HL-60 (cell line): Measurements from ENCODE around the gene CCL17.
"Not testable (repeated sequence)": the region's sequence is repeated elsewhere in the genome, so short reads cannot be mapped to it uniquely, and the experiment has no call there.

Experiments
- DNase-seq, 2 experiments: peaks; one replicate each; pipeline ENCODE4 v3.0.0-alpha.2; 2010 to 2020; ENCODE audit warnings: low read depth in 1 of 2, low spot score in 1 of 2
- H3K27ac ChIP-seq: fragments of 250-450 bp; sonication (Bioruptor Pico); replicated peaks from 2 replicates; pipeline ENCODE4 v1.5.1; 2020; ENCODE audit warnings: mild to moderate bottlenecking, moderate library complexity
- H3K27me3 ChIP-seq: fragments of 250-450 bp; sonication (Bioruptor Pico); 2 replicates; pipeline ENCODE4 v1.5.1; 2021; ENCODE audit warnings: mild to moderate bottlenecking, moderate library complexity; ENCODE audit not compliant: insufficient read depth, poor library complexity, severe bottlenecking
- H3K4me3 ChIP-seq: replicated peaks from 2 replicates; pipeline ENCODE4 v1.5.1; 2011; ENCODE audit warnings: mild to moderate bottlenecking, control low read depth, low read length; ENCODE audit not compliant: insufficient read depth
- GABPA ChIP-seq: IDR thresholded peaks from 2 replicates; pipeline ENCODE4 v1.6.1; 2012; ENCODE audit warnings: low read depth
- POLR2AphosphoS5 ChIP-seq: IDR thresholded peaks from 2 replicates; pipeline ENCODE4 v1.6.1; 2012; ENCODE audit warnings: low read depth
- SPI1 ChIP-seq: IDR thresholded peaks from 2 replicates; pipeline ENCODE4 v1.6.1; 2012; ENCODE audit warnings: low read depth, mild to moderate bottlenecking, borderline replicate concordance
- TF ChIP-seq, protein P1 (sequence below): IDR thresholded peaks from 2 replicates; pipeline ENCODE4 v1.6.1; 2012; ENCODE audit warnings: low read depth; ENCODE audit not compliant: insufficient replicate concordance
- TF ChIP-seq, protein P2 (sequence below): IDR thresholded peaks from one replicate; pipeline ENCODE4 v1.5.1; 2011; ENCODE audit warnings: low read length, control low read depth, inconsistent platforms; ENCODE audit not compliant: insufficient read depth

Gene CCL17

DNA sequence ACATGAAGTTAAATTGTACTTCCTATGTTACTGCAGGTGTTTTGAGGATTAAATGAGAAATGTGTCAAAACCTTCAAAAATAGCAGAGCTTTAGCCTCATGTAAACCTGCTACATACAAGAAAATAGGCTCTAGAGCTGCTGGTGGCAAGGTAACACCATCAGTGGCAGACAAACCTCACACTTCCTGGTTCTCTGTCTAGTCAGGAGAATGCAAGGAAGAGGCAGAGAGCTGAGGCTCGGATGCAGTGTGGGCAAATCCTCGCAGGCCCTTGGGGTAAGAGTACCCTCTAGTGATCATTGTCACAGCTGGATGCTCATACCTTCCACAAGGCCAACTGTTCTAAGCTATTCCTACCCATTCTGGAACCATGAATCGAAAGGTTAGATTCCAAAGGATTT, 28.4 kb downstream of the CCL17 start:
- TF ChIP-seq, protein P1, sequence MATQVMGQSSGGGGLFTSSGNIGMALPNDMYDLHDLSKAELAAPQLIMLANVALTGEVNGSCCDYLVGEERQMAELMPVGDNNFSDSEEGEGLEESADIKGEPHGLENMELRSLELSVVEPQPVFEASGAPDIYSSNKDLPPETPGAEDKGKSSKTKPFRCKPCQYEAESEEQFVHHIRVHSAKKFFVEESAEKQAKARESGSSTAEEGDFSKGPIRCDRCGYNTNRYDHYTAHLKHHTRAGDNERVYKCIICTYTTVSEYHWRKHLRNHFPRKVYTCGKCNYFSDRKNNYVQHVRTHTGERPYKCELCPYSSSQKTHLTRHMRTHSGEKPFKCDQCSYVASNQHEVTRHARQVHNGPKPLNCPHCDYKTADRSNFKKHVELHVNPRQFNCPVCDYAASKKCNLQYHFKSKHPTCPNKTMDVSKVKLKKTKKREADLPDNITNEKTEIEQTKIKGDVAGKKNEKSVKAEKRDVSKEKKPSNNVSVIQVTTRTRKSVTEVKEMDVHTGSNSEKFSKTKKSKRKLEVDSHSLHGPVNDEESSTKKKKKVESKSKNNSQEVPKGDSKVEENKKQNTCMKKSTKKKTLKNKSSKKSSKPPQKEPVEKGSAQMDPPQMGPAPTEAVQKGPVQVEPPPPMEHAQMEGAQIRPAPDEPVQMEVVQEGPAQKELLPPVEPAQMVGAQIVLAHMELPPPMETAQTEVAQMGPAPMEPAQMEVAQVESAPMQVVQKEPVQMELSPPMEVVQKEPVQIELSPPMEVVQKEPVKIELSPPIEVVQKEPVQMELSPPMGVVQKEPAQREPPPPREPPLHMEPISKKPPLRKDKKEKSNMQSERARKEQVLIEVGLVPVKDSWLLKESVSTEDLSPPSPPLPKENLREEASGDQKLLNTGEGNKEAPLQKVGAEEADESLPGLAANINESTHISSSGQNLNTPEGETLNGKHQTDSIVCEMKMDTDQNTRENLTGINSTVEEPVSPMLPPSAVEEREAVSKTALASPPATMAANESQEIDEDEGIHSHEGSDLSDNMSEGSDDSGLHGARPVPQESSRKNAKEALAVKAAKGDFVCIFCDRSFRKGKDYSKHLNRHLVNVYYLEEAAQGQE, result no peak
- TF ChIP-seq, protein P2, sequence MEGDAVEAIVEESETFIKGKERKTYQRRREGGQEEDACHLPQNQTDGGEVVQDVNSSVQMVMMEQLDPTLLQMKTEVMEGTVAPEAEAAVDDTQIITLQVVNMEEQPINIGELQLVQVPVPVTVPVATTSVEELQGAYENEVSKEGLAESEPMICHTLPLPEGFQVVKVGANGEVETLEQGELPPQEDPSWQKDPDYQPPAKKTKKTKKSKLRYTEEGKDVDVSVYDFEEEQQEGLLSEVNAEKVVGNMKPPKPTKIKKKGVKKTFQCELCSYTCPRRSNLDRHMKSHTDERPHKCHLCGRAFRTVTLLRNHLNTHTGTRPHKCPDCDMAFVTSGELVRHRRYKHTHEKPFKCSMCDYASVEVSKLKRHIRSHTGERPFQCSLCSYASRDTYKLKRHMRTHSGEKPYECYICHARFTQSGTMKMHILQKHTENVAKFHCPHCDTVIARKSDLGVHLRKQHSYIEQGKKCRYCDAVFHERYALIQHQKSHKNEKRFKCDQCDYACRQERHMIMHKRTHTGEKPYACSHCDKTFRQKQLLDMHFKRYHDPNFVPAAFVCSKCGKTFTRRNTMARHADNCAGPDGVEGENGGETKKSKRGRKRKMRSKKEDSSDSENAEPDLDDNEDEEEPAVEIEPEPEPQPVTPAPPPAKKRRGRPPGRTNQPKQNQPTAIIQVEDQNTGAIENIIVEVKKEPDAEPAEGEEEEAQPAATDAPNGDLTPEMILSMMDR, result no peak
- Histone ChIP-seq H3K27me3 (no peaks in the 10 kb centered on the region), H3K4me3 (no peak overlapping the region), H3K27ac (no peak overlapping the region)
- no peak for DNase-seq

DNA sequence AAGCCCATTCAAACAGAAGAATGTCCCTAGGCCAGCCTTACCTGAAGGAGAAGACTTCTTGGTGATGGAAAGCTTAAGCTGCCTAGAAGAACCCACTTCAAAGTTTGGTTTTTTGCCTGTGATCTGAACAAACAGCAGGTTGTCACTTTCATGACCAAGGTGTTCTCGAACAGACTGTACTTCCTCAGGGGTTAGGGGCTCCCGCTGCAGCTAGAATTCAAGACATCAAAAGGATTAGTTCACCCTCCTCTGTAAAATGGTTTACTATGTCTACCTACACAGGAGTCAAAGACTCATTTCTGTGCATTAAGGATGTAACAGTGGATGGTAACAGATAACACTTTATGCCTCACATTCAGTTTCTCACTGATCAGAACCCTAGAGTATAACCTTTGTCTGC, 29.4 kb downstream of the CCL17 start:
- TF ChIP-seq POLR2AphosphoS5 (no peak), SPI1 (no peak), GABPA (no peak)
- TF ChIP-seq, protein P2, result no peak
- TF ChIP-seq, protein P1, result no peak
- Histone ChIP-seq H3K4me3 (no peak overlapping the region), H3K27ac (no peak overlapping the region), H3K27me3 (no peaks in the 10 kb centered on the region)
- DNase-seq, result no peak

DNA sequence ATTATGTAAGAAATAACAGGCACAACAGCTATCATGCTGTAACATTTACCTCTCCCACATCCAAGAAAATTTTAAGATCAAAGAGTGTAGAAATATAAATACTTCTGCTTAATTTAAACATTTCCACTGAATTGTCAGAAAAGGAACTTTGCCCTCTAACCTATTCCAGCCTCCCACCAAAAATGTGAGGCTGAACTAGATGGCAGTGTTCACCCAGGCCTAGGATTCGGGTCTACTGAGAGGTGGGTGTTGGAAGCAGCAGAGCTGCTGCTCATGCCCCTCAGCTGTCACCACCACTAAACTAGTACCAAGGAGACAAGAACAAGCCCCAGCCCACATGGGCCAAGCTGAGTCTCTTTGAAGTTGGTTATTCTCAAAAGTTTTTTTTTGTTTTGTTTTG, 31.3 kb downstream of the CCL17 start:
- no peak for TF ChIP-seq GABPA
- TF ChIP-seq SPI1, result no peak
- TF ChIP-seq POLR2AphosphoS5, result no peak
- TF ChIP-seq, protein P1, result no peak
- no peak overlapping the region for H3K4me3 ChIP-seq
- no peak overlapping the region for H3K27ac ChIP-seq
- no peak for DNase-seq
- H3K27me3 ChIP-seq, result no peaks in the 10 kb centered on the region

DNA sequence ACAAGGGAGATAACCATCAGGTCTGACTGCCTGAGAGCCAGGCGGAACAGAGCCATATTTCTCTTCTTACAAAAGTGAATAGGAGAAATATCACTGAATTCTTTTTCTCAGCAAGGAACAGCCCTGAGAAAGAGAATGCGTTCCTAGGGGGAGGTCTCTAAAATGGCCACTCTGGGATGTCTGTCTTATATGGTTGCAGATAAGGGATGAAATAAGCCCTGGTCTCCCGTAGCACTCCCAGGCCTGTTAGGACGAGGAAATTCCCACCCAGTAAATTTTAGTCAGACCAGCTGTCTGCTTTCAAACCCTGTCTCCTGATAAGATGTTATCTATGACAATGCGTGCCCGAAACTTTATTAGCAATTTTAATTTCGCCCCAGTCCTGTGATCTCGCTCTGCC, 35.4 kb downstream of the CCL17 start:
- not testable (repeated sequence) for DNase-seq, H3K27me3 ChIP-seq, H3K4me3 ChIP-seq, H3K27ac ChIP-seq

DNA sequence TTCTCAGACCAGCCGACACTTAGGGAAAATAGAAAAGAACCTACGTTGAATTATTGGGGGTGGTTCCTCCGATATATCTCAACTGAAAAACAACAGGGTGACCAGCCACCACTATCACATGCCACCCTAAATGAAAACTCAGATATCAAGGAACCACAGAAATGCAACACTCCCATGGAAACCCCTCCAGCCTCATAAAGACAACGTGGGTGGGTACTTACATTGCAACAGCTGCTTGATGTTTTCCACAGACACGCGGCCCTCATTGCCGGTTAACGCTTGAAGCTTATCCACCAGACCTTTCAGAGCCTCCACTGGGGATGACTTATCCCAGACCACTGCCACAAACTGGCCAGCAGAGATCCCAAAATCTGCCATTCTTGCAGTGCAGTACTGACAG, 36.0 kb downstream of the CCL17 start:
- H3K27ac ChIP-seq, DNase-seq, H3K4me3 ChIP-seq, H3K27me3 ChIP-seq: not testable (repeated sequence)
